HG02642 (cell line): ENCODE data around the gene DRC7.

Experiments
- ATAC-seq: cut with Tn5 transposase; IDR thresholded peaks from one replicate; pipeline ENCODE4 v1.9.1; 2021; ENCODE audit warnings: mild to moderate bottlenecking; ENCODE audit not compliant: unreplicated experiment, poor library complexity

DRC7 gene

GRCh38 chr16:57689762-57690558 lies 4.6 kb upstream of the DRC7 start:
- peak; percentile 73 for ATAC-seq

- no peak for ATAC-seq
Observed at GRCh38 chr16:57690782-57691471, 3.7 kb upstream of the DRC7 start.

GRCh38 chr16:57692636-57693035 lies 2.0 kb upstream of the DRC7 start:
- no peak for ATAC-seq

- ATAC-seq, result no peak
Observed at GRCh38 chr16:57693550-57693949, 1.1 kb upstream of the DRC7 start.

GRCh38 chr16:57694231-57694724 lies 328 bp upstream of the DRC7 start:
- no peak for ATAC-seq

GRCh38 chr16:57695680-57696069 lies 1.1 kb downstream of the DRC7 start:
- no peak for ATAC-seq

- no peak for ATAC-seq
Observed at GRCh38 chr16:57696240-57696639, 1.6 kb downstream of the DRC7 start.

GRCh38 chr16:57697896-57698537 lies 3.4 kb downstream of the DRC7 start:
- no peak for ATAC-seq

GRCh38 chr16:57698812-57699405 lies 4.3 kb downstream of the DRC7 start:
- ATAC-seq, result no peak

GRCh38 chr16:57699481-57699880 lies 4.9 kb downstream of the DRC7 start:
- ATAC-seq, result no peak

- no peak for ATAC-seq
Observed at GRCh38 chr16:57699899-57700298, 5.3 kb downstream of the DRC7 start.

- no peak for ATAC-seq
Observed at GRCh38 chr16:57700781-57701551, 6.4 kb downstream of the DRC7 start.

GRCh38 chr16:57701759-57702371 lies 7.3 kb downstream of the DRC7 start:
- no peak for ATAC-seq

GRCh38 chr16:57703416-57704010 lies 8.9 kb downstream of the DRC7 start:
- no peak for ATAC-seq

GRCh38 chr16:57704011-57704904 lies 9.7 kb downstream of the DRC7 start:
- ATAC-seq, result no peak

GRCh38 chr16:57704905-57705852 lies 10.6 kb downstream of the DRC7 start:
- no peak for ATAC-seq

- no peak for ATAC-seq
Observed at GRCh38 chr16:57706717-57707116, 12.1 kb downstream of the DRC7 start.
